ENCODE measurements around the gene TBKBP1.
"Not testable (repeated sequence)": the region's sequence is repeated elsewhere in the genome, so short reads cannot be mapped to it uniquely, and the experiment has no call there.

The TBKBP1 gene

DNA sequence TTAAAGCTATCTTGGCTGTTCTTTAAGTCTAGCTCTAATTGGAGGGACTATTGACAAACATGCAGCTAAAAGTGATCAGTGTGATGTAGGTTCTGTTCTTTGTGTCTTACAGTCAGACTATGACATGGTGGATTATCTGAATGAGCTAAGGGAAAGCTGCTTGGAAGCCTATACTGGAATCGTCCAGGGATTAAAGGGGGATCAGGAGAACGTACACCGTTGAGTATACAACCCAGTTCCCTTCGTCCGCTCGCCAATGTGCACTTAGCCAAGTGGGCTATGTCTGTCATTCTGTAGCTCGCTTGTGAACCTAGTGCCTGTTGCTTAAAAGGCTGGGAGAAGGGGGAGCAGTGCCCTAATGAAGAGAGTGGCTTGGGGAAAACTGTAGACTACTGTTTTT, 15.8 kb upstream of the TBKBP1 start:
- DNase-seq, result no peak

DNA sequence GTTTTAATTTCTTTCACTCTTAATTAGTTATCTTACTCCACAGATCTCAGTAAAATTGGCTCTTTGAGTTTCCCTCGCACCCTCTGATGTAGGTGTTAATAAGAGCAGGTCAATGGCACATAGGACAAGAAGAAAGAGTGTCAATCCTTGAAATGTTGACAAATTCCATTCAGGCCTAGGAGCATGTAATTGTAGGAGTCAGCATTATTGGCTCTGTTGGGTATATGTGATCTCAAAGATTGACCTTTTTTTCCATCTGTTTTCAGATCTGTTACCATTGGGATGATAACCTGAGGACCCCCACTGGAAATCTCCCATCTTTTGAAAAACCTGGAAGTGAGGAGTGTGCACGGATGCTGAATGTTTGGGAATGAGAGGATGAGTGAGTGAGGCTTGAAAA, 11.8 kb upstream of the TBKBP1 start:
- no peak for DNase-seq

DNA sequence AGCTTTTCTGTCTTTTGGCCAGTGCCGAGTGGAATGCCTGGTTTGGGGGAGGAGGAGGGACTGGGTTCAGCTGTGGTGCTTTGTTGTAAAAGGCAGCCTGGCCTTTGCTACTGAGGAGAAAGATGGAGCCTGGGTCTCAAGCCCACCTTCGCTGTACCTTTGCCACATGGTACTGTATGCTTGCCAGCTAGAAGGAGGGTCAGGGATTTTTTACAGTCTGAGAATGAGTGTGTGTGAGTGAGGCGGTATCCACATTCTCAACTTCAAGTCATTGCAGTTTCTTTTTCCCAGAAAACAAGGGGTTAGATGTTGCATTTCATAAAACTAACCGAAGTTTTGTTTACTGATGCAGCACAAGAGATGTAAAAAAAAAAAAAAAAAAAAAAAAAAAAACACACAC, 11.2 kb upstream of the TBKBP1 start:
- not testable (repeated sequence) for DNase-seq

DNA sequence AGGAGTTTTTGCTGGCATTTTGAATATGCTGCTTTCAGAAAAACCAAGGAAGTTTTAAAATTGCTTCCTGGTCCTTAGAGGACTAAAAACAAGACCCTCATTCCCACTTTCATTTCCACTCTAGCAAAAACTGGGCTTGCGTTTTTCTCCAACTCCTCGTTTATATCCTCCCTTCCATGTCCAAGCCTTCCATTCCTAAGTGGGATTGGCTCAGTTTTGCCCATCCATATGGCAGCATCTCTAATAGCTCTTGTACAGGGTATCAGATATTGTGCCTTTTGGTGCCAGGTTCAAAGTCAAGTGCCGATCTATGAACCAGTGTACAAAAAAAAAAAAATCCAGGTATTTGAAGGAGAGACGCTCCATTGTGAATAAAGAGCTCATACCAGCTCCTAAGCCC, 9.9 kb upstream of the TBKBP1 start:
- no peak for DNase-seq

DNA sequence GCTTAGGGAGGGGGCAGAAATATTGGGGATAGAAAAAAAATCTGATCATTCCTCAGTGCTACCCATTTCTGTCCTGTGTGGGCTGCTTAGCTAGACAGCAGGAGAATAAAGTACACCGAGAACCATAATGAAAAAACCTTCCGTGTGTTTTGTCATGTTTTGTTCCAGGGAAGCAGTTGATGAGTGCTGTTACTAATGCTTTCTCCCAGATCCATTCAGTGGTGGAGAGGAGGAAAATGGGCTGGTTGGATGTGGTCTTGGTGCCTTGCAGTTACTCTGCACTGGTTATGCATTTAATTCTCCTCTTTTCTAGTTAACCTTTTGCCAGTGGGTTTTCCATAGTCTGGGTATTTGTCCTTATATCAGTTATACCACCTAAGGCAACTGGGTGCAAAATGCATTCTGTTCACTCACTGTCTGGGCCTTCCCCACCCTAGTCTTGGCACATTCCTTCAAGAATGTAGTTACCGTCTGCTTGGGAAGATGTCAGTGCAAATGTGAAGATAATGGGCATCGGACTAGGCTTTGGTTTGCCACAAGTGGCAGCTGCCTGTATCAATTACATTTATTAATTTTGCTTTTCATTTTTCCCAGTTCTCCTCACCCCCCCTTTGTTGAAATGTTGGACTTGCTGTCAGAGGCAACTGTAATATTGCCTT, 9.3 kb upstream of the TBKBP1 start:
- no peak for DNase-seq

DNA sequence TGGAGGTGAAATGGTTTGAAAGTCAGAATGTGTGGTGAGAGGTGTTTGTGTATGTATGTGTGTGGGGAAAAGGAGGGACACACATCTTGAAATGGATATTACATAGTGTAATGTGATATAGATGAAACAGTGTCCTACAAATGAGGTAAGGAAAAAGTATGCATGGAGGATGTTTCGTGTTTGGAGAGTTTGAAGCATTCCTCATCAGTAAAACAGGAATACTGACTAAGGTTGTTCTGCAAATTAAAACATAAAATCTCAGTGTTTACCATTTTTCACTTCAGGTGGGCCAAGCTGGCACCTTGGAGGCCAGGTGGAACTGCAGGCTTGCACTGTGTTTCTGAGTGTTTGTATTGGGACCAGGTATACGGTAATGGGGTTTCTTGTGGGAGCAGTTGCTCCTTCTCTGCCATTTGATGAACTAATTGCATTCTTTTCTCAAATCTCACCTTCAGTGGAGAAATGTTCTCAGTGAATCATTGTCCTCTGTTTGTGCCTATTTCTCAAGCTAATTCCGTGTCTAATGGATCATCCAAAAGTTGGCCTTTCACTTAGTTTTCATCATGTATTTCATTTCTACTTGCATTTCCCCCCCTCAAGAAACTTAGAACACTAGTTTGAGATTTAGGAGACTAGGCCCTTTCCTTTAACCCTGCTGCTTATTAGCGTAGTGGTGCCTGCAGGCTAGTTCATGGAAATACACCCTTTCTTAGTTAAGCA, 8.2 kb upstream of the TBKBP1 start:
- DNase-seq, result no peak

DNA sequence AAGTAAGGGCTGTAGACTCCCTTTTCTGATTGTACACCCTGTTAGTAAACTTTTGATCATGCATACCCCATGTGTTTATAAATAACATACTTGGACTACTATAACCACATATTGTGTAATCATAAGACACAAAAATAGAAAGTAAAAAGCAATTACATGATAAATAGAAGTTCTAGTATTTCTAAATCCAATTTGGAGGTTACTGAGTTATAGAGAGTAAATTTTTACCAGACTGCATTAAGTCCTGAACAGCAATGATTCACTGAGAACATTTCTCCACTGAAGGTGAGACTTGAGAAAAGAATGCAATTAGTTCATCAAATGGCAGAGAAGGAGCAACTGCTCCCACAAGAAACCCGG, 7.7 kb upstream of the TBKBP1 start:
- DNase-seq, result no peak

DNA sequence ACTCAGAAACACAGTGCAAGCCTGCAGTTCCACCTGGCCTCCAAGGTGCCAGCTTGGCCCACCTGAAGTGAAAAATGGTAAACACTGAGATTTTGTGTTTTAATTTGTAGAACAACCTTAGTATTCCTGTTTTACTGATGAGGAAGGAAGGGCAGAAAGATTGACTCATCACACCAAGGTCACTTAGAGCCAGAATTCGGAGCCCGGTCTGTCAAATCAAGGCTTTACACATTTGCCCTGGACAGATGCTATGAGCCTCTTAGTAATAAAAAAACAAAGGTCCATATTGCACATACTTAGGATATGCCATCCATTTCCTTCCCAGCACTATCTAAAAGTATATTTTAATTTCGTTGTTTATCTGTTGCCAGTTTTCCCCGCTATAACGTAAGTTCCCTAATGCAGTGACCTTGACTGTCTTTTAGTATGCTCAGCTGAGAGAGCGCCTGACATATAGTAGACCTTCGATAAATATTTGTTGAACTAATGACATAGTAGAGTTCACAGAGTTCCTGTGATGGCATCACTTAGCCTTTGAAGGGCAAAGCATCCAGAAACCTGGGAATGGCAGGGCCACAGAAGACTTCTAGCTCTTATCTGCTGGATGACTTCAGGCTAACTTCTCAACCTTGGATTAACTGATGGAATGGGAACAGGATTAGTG, 7.2 kb upstream of the TBKBP1 start:
- DNase-seq, result no peak

DNA sequence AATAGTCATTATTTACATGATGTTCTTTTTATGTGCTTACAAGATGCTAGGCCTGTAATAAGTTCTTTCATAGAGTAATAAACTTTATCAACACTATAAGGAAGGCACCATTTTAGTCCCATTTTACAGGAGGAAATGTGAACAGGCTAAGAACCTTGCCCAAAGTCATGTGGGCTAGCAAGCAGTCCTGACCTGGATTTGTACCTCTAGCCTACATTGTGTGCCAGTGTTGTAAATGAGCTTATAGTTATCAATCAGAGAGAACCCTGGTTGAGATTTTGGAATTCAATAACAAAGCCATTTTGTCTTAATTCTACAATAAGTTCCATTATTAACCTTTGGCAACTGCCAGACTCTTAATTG, 6.7 kb upstream of the TBKBP1 start:
- DNase-seq, result no peak

DNA sequence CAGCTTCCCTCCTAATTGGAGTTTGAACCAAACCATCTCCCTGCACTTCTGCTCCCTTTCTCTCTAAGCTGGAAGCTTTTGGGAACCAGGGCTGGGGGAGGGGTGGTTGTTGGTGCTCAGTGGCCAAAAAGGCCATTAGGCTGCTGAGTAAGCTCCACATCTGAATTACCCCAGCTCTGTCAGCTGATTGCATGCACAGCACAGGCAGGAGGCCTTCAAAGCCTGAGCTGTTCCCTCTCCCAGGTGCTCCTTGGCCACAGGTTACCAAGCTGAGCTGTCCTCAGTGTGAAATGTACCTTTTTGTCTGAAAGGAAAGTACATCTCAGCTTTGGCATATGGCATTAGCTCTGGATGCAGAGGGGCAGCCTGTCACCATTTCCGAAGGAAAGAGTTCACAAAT, 6.2 kb upstream of the TBKBP1 start:
- no peak for DNase-seq

DNA sequence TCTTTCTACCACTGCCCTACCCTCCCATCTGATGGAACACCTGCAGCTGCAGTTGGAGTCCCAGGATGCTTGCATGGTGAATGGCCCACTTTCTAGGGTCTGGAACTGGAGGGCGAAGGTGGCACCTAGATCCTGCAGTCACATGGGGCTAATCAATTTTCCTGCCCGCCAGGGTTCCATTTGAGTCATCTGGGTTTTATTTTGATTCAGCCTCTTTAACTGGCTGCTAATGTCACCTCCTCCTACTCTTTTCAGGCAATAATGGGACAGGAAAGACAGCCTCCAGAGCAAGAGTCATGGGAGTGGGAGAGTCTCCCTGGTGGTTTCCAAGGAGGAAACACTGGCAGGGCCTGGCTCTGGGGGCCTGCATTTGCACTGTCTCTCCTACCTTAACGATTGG, 3.8 kb upstream of the TBKBP1 start:
- DNase-seq, result no peak

DNA sequence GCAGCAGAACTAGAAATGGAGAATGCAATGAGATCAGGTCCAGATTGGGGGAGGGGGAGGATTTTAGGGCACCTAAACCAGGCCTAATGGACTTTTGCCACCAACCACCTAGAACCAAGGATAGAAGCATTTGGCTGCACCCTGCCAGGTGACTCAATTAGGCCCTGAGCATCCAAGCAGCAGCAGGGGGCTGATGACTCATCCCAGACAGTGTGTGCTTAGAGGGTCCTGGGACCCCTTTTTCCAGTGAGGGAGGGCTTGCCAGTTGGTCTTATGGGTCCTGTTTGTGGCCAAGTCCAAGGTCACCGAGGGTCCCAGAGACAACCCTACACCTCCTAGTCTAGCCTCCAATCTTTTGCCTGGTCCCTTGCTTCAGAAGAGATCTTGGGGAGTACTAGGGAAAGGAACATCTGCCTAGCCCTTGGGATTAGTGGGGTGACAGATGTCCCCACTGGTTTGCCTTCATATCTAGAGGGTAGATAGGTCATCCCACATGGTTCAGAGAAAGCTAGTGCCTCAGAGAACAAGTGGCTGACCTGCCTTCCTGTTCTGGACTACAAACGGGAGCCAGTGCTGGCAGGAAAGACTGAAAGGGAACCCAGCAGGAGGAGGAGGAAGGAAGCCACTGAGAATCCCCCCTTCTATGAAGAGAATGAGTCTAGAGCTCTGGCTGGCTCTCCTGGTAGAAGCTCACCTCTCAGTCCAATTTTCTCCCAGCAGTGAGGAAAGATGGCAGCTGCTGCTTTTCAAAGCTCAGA, 1.6 kb upstream of the TBKBP1 start:
- no peak for DNase-seq

DNA sequence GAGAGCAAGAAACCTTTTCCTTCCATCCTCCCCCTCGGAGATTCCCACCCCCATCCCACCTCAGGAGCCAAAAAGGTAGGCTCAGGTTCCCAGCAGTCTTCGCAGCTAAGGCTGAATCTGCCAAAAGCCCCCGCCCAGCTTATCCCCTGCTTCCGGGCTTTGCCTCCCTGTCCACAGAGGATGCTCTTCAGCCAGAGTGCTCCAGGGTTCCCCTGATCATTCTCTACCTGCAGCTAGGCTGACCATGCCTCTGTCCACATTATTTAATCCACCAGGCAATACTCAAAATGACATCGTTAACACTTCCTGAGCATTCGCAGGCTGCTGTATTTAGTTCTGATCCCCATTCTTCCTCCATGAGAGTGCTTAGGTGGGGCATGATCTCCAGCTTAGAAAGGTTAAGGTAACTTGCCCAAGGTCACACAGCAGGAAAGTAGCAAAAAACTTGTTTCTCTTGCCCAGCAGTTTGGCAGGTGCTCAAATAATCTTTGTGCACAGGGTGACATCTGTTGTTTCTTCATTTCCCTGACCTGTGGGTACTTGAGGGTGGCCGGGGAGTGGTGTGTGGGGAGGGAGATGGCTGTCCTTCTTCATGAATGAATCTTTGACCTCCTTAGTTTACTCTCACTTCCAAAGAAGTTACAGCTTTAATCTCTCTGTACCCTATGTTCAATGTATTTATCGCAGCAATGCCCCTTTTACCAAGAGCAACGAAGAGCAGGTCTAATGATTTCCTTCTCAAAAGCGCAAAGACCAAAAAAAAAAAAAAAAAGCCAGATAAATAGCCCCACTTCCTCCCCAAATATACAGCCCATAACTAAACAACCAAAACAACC, 848 bp upstream of the TBKBP1 start:
- no peak for DNase-seq

DNA sequence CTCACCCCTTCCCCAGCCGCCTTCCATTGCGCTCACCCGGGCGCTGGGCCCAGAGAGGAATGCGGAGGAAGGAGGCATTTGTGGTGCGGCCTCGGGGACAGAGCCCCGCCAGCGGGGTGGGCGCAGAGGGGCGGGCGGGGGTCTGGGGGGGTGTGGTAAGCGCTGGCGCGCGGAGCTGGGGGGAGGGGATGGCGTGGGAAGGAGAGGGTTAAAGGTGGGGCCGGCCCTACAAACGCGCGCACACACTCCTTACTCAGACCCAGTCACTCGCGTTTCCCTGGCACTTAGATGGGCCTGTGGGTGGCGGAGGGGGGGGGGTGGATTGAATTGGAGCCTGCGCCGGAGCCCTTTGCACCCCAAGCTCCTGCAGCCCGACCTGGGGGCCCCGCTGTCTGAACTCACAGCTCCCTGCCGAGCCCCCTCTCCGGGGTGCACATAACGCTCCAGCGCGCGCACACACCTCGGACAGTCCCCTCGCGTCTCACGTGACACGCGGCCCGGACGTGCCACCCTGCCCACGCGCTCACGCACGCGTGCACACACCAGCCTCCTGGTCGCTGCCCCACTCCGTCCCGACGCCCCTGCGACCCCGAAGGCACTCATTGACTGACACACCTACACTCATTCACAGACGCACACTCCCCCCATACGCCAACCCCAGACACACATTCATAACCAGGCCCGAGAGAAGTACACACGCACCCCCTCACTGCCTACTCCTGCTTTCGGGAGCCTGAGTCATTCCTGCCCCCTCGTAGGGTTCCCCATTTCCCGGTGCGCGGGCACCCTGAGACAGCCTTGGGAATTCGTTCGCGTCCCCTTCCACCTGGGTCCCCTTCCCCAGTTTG, 844 bp downstream of the TBKBP1 start:
- peak; percentile 45 for DNase-seq

DNA sequence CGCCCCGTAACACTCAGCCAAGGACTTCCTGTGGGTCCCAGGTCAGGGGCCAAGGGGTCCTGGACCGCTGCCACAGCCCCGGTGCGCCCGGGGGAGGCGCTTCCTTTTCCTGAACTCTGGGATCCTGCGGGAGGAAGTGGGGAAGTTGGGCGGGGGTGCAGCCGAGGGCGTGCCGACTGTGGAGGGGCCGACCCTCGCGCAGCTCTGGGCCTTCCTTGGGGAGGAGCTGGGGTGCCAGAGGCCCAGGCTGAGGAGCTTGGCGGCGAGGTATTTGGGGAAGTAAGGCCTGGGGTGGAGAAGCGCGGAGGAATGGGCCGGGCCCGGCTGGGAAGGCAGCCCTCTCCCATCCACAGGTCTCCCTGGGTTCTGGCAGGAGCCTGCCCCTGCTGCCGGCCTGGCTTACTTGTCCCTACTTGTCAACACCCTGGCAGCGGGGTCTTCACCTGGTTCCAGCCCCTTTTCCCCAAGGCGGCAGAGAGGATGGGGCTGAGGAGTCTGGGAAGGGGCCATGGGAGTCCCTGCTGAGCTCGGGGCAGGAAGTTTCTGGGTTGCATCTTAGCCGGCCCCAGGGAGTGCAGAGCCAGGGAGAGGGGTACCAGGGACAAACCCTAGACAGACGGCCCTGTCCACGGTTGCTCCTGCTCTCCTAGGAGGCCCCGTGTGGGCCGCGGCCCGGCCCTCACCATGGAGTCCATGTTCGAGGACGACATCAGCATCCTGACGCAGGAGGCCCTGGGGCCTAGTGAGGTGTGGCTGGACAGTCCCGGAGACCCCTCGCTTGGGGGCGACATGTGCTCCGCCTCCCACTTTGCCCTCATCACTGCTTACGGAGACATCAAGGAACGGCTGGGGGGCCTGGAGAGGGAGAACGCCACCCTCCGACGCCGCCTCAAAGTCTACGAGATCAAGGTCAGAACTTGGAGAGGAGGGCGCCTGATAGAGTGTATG, 1.7 kb downstream of the TBKBP1 start:
- DNase-seq, result no peak

DNA sequence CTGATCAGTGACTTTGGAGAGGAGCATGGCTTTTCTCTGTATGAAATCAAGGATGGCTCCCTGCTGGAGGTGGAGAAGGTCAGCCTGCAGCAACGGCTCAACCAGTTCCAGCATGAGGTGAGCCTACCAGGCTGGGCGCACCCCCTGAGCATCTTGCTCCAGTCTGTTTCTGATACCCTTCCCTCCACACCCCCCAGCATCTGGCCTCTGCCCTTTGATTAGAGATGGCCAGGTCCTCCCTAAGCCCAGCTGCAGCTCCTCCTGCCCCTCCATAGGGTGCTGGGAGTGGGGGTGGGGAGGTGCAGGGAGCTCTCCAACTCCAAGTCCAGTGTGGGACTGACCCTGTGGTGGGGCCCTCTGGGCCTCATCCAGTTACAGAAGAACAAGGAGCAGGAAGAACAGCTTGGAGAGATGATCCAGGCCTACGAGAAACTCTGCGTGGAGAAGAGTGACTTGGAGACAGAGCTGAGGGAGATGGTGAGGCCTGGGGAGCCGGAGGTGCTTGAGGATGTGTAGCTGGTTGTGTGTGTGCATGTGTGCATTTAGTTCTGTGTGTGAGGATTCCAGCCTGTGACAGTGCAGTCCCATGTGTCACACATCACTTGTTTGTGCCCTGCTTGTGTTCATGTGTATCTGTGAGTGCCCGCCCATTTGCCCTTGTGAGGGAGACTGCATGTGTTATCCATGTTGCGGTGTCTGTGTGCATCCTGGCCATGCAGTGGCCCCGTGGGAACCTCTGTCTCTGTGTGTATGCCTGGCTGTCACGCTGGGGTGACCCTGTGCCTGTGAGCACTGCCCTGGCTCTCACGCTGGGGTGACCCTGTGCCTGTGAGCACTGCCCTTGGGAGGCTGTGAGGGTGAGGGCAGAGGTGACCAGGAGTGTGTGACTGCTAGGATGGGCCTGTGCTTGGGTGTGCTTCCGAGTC, 3.0 kb downstream of the TBKBP1 start:
- no peak for DNase-seq

DNA sequence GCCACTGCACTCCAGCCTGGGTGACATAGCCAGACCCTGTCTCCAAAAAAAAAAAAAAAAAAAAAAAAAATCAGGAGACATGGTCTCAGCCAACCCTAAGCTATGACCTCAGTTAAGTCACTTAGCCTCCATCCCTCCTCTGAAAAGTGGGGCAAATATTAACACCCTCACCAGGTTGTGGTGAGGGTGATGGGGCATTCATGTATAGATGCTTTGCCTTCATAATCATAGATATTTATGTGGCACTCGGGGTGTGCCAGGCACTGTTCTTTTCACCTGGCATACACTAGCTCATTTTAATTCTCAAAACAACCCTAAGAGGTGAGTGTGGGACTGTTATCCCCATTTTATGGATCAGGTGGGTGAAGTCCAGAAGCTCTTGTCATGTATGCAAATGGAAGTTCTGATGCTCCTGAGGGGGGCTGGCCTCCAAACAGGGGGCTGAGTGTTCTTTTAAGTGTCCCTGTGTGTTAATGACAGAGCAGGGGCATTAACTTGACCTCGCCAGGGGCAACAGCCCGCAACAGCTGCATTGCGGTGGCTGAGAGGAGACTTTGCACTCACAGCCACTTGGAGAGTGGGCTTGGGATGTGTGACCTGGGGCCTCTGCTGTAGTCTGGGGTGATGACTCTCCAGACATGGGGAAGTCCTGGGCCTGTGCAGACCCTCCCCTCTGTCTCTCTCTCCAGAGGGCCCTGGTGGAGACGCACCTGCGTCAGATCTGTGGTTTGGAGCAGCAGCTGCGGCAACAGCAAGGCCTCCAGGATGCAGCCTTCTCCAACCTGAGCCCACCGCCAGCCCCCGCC, 4.1 kb downstream of the TBKBP1 start:
- no peak for DNase-seq

DNA sequence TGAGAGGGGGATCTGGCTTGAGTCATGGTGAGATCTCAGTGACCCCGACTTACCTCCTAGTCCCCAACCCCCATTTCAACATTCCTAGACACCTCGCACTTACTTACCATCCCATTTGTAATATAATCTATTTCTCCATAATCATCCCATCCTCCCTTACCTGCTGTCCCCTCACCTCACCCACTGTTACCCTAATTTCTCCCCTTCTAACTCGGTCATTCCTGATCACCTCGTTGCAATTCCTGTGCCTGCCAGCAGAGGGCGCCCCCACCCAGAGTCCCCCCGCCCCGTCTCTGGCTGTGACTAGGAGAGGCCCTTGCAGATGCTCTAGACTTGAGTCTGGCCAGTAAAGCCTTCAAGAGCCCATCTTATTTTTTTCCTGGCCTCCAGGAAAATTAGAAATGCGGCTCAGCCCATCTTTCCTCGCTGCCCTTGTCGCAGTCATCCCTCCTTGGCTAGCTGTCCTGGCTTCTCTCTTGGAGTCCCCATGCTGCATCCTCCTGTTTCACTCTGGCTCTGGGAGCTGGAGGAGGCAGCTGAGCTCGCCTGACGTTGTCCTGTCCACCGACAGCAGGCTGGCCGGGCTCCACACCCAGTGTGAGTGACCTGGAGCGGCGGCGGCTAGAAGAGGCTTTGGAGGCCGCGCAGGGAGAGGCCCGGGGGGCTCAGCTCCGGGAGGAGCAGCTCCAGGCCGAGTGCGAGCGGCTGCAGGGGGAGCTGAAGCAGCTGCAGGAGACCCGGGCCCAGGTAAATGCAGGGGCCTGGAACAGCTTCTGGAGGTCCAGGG, 5.0 kb downstream of the TBKBP1 start:
- peak; percentile 84 for DNase-seq
